Measurements from ENCODE around the gene MMP15. TPM values are rescaled to one million over a fixed set of nuclear protein-coding genes. Genes with fewer than 3 reads are reported as not detected.

The MMP15 gene
- total RNA-seq, 1 experiment from 2014 or later = 55.5 TPM

GRCh38 chr16:58051821-58052603 lies 26.5 kb downstream of the MMP15 start:
- no peak for ATAC-seq

DNA sequence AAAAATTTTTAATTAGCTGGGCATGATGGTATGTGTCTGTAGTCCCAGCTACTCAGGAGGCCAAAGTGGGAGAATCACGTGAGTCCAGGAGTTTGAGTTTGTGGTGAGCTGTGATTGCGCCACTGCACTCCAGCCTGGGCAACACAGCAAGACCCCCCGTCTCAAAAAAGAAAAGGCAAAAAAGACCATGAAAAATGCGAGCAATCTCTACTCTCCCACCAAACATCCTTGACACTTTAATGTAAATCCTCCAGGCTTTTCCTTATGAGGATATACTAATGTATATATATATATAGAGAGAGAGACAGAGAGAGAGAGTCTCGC lies 28.1 kb downstream of the MMP15 start:
- no peak for DNase-seq (ENCODE audit: low spot score)
- POLR2A ChIA-PET = no interaction called here
- Mint-ChIP-seq H3K4me1 (peaks cover 5% of the 10 kb centered on the region), H3K27ac (no peak overlapping the region), H3K9me3 (peaks cover 7% of the 10 kb centered on the region), H3K36me3 (no peaks in the 10 kb centered on the region), H3K4me3 (no peak overlapping the region), H3K27me3 (ENCODE audit: low read depth) (no peaks in the 10 kb centered on the region)
- CTCF ChIA-PET = interaction anchor here (1.1 to 2.3 kb wide), 5 partner anchors 21 to 68 kb away, joined by 3 to 10 read pairs (median 6); no protein-coding TSS in a partner anchor
- TF ChIP-seq NR1H2 (CRISPR knock-in tag; IDR thresholded peaks at IDR 0.05) = no peak
- peak; percentile 77; the same call in 1 of the 2 replicates for TF ChIP-seq ZNF121 (CRISPR knock-in tag; IDR thresholded peaks at IDR 0.05)
- ATAC-seq = no peak

More at GRCh38 chr16:58051821-58052603, 26.5 kb downstream of the MMP15 start:
- Mint-ChIP-seq H3K9me3 (peaks cover 7% of the 10 kb centered on the region), H3K4me1 (peaks cover 16% of the 10 kb centered on the region), H3K27ac (no peak overlapping the region), H3K27me3 (ENCODE audit: low read depth) (no peaks in the 10 kb centered on the region), H3K4me3 (no peak overlapping the region), H3K36me3 (no peaks in the 10 kb centered on the region)
- ChIA-PET POLR2A (no interaction called here), CTCF (interaction anchor here (1.6 to 2.3 kb wide), 5 partner anchors 20 to 75 kb away, joined by 3 to 10 read pairs (median 6); no protein-coding TSS in a partner anchor)
- no peak for TF ChIP-seq ZNF263 (CRISPR knock-in tag; IDR thresholded peaks at IDR 0.05; ENCODE audit: low read depth)
- no peak for TF ChIP-seq MAX (CRISPR knock-in tag; IDR thresholded peaks at IDR 0.05)
- no peak for DNase-seq (ENCODE audit: low spot score)

GRCh38 chr16:58054289-58054688 lies 28.7 kb downstream of the MMP15 start:
- ChIA-PET POLR2A (no interaction called here), CTCF (interaction anchor here (1.2 kb wide), 1 partner anchor 68 kb away, joined by 3 read pairs; no protein-coding TSS in a partner anchor)
- H3K27ac Mint-ChIP-seq = no peak overlapping the region
- ATAC-seq (no peak), DNase-seq (ENCODE audit: low spot score) (no peak)
- H3K9me3 Mint-ChIP-seq = peaks cover 7% of the 10 kb centered on the region
- H3K4me1 Mint-ChIP-seq = peaks cover 3% of the 10 kb centered on the region
- TF ChIP-seq NFATC4 (CRISPR knock-in tag; IDR thresholded peaks at IDR 0.05) (no peak), TEAD1 (CRISPR knock-in tag; IDR thresholded peaks at IDR 0.05) (no peak), RELA (CRISPR knock-in tag; IDR thresholded peaks at IDR 0.05; ENCODE audit: borderline replicate concordance) (no peak), JAZF1 (CRISPR knock-in tag; IDR thresholded peaks at IDR 0.05) (no peak), ATF2 (CRISPR knock-in tag; IDR thresholded peaks at IDR 0.05; ENCODE audit: borderline replicate concordance, low read depth) (no peak), ZNF423 (CRISPR knock-in tag; IDR thresholded peaks at IDR 0.05) (no peak)
- TF ChIP-seq, protein P1, sequence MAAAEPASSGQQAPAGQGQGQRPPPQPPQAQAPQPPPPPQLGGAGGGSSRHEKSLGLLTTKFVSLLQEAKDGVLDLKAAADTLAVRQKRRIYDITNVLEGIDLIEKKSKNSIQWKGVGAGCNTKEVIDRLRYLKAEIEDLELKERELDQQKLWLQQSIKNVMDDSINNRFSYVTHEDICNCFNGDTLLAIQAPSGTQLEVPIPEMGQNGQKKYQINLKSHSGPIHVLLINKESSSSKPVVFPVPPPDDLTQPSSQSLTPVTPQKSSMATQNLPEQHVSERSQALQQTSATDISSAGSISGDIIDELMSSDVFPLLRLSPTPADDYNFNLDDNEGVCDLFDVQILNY (CRISPR knock-in tag; IDR thresholded peaks at IDR 0.05) = no peak
- TF ChIP-seq, protein P2, sequence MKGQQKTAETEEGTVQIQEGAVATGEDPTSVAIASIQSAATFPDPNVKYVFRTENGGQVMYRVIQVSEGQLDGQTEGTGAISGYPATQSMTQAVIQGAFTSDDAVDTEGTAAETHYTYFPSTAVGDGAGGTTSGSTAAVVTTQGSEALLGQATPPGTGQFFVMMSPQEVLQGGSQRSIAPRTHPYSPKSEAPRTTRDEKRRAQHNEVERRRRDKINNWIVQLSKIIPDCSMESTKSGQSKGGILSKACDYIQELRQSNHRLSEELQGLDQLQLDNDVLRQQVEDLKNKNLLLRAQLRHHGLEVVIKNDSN (CRISPR knock-in tag; IDR thresholded peaks at IDR 0.05) = no peak
- no peak overlapping the region for H3K4me3 Mint-ChIP-seq
- H3K27me3 Mint-ChIP-seq (ENCODE audit: low read depth) = no peaks in the 10 kb centered on the region
- no peaks in the 10 kb centered on the region for H3K36me3 Mint-ChIP-seq

GRCh38 chr16:58056580-58056979 lies 31.0 kb downstream of the MMP15 start:
- CTCF ChIA-PET = interaction anchor here (0.7 to 1.9 kb wide), 3 partner anchors 24 to 71 kb away, joined by 3 to 4 read pairs (median 3); no protein-coding TSS in a partner anchor
- no peak overlapping the region for H3K4me3 Mint-ChIP-seq
- POLR2A ChIA-PET = interaction anchor here (0.7 kb wide), 1 partner anchor 126 kb away, joined by 6 read pairs; no protein-coding TSS in a partner anchor
- H3K4me1 Mint-ChIP-seq = no peaks in the 10 kb centered on the region
- H3K9me3 Mint-ChIP-seq = no peaks in the 10 kb centered on the region
- no peak overlapping the region for H3K27ac Mint-ChIP-seq
- H3K27me3 Mint-ChIP-seq (ENCODE audit: low read depth) = no peaks in the 10 kb centered on the region
- H3K36me3 Mint-ChIP-seq = no peaks in the 10 kb centered on the region
- ATAC-seq (no peak), DNase-seq (ENCODE audit: low spot score) (no peak)
- no peak for TF ChIP-seq ATF2 (CRISPR knock-in tag; IDR thresholded peaks at IDR 0.05; ENCODE audit: borderline replicate concordance, low read depth)
- TF ChIP-seq HMGA2 (CRISPR knock-in tag; IDR thresholded peaks at IDR 0.05) = no peak
- TF ChIP-seq, protein P3, sequence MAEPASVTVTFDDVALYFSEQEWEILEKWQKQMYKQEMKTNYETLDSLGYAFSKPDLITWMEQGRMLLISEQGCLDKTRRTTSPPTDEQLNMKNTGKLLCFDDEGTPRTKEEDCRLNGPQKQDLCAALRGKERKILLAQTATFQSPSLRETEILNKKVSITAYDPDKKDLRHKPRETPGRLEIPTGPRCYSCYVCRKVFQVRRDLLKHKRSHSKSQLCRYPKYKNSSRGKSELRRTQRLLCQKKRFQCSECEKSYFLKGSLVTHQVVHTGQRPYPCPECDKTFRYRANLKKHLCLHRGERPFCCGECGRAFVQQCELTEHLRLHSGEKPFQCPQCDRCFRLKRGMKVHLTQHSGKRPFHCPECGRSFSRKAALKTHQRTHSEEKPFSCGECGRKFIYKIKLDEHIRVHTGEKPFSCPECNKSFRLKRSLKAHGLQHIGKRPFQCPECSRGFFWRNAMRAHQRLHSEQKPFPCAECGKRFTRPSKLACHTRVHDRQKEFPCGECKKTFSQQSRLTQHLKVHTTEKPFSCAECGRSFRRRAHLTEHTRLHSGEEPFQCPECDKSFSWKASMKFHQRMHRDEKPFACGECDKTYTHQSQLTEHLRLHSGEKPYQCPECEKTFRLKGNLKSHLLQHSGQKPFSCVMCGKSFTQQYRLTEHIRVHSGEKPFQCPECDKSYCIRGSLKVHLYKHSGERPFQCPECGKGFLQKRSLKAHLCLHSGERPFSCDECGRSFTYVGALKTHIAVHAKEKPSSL (CRISPR knock-in tag; conservative IDR thresholded peaks at IDR 0.05) = no peak
- no peak for TF ChIP-seq NR3C1 (CRISPR knock-in tag; conservative IDR thresholded peaks at IDR 0.05; ENCODE audit: low read depth)
- TF ChIP-seq SMAD3 (CRISPR knock-in tag; IDR thresholded peaks at IDR 0.05; ENCODE audit: borderline replicate concordance) = no peak
- TF ChIP-seq, protein P4, sequence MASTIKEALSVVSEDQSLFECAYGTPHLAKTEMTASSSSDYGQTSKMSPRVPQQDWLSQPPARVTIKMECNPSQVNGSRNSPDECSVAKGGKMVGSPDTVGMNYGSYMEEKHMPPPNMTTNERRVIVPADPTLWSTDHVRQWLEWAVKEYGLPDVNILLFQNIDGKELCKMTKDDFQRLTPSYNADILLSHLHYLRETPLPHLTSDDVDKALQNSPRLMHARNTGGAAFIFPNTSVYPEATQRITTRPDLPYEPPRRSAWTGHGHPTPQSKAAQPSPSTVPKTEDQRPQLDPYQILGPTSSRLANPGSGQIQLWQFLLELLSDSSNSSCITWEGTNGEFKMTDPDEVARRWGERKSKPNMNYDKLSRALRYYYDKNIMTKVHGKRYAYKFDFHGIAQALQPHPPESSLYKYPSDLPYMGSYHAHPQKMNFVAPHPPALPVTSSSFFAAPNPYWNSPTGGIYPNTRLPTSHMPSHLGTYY (CRISPR knock-in tag; IDR thresholded peaks at IDR 0.05) = no peak
- TF ChIP-seq ZNF396 (CRISPR knock-in tag; IDR thresholded peaks at IDR 0.05; ENCODE audit: borderline replicate concordance) = no peak
